ENCODE results near the gene PPP1R7. TPM values are rescaled to one million over a fixed set of nuclear protein-coding genes. Genes with fewer than 3 reads are reported as not detected.

Gene PPP1R7
- total RNA-seq, 3 donors from 2014 or later, result 59.3 to 68.9 (median 61.9) TPM

Other genes with a start within 250 kb of the PPP1R7 start
- under 1 TPM in 2 of 3 donors, not detected in 1; 0.07 to 0.19 TPM for gene CROCC2, start 244.1 kb upstream of the PPP1R7 start, total RNA-seq
- gene SNED1, start 151.8 kb upstream of the PPP1R7 start, total RNA-seq, result 10 to 100 TPM in 2 of 3 donors, 1 to 10 TPM in 1; 7.0 to 16.3 (median 14.1) TPM
- 10 to 100 TPM; 25.4 to 41.7 (median 32.2) TPM for gene MTERF4, start 48.2 kb upstream of the PPP1R7 start, total RNA-seq
- 10 to 100 TPM in 2 of 3 donors, 1 to 10 TPM in 1; 6.8 to 25.5 (median 20.6) TPM for gene PASK, start 995 bp upstream of the PPP1R7 start, total RNA-seq
- 100 to 1,000 TPM in 1 of 3 donors, 10 to 100 TPM in 2; 33.9 to 106 (median 83.5) TPM for gene ANO7, start 38.2 kb downstream of the PPP1R7 start, total RNA-seq
- gene HDLBP, start 165.2 kb downstream of the PPP1R7 start, total RNA-seq, result 100 to 1,000 TPM; 363 to 417 (median 379) TPM
- 100 to 1,000 TPM; 185 to 262 (median 221) TPM for gene SEPTIN2, start 165.5 kb downstream of the PPP1R7 start, total RNA-seq
- 100 to 1,000 TPM in 2 of 3 donors, 10 to 100 TPM in 1; 98.1 to 163 (median 109) TPM for gene FARP2, start 205.8 kb downstream of the PPP1R7 start, total RNA-seq